Panc1 (cell line): ENCODE results near the gene RPS16. TPM values are rescaled to one million over a fixed set of nuclear protein-coding genes. Genes with fewer than 3 reads are reported as not detected.

Experiments used
- ATAC-seq: fragments of 200-7000 bp; cut with Tn5 transposase; 2 replicates; pipeline ENCODE4 v1.9.1; 2020; ENCODE audit warnings: mild to moderate bottlenecking, moderate library complexity
- BruUV-seq: library from RNA; stranded (reverse); fragments of 400-500 nt; replicated peaks from 2 replicates; lab custom pipeline; 2021; lab: Mats Ljungman, UMichigan
- CTCF ChIA-PET: fragments of 300-600 bp; sonication (Branson Sonifier 250); formaldehyde crosslinking; loops from one replicate; lab custom pipeline; 2022; ENCODE audit warnings: antibody characterized with exemption; lab: Charles Lee
- POLR2A ChIA-PET: fragments of 300-600 bp; sonication (Branson Sonifier 250); formaldehyde crosslinking; loops from one replicate; lab custom pipeline; 2022; ENCODE audit warnings: antibody characterized with exemption; lab: Charles Lee
- DNase-seq: peaks from one replicate; pipeline ENCODE4 v3.0.0-alpha.2; 2010; ENCODE audit warnings: low read depth, low spot score
- H3K27ac ChIP-seq: 2 replicates; pipeline ENCODE4 v1.5.1; 2011; ENCODE audit warnings: mild to moderate bottlenecking, low read length, inconsistent platforms
- H3K27me3 ChIP-seq: fragments of 200-500 bp; sonication (Bioruptor generic); 2 replicates; pipeline ENCODE4 v1.6.0; 2014; ENCODE audit warnings: low read length, inconsistent platforms; ENCODE audit not compliant: control insufficient read depth, insufficient read depth
- H3K36me3 ChIP-seq: fragments of 200-500 bp; sonication (Bioruptor generic); 2 replicates; pipeline ENCODE4 v1.5.1; 2014; ENCODE audit warnings: inconsistent platforms, mild to moderate bottlenecking, low read length, moderate library complexity; ENCODE audit not compliant: control insufficient read depth, insufficient read depth
- H3K4me1 ChIP-seq: 2 replicates; pipeline ENCODE4 v1.5.1; 2011; ENCODE audit warnings: inconsistent platforms, mild to moderate bottlenecking, low read length, moderate library complexity; ENCODE audit not compliant: control insufficient read depth, insufficient read depth
- H3K4me3 ChIP-seq, 2 experiments: 2 replicates each; pipeline ENCODE4 v1.5.1; 2011 to 2012; ENCODE audit warnings: low read depth in 2 of 2, low read length in 2 of 2, mild to moderate bottlenecking in 2 of 2, inconsistent platforms in 1 of 2, moderate library complexity in 1 of 2
- H3K9me3 ChIP-seq: fragments of 200-500 bp; sonication (Bioruptor generic); 2 replicates; pipeline ENCODE4 v1.5.1; 2014; ENCODE audit warnings: low read depth, mild to moderate bottlenecking, inconsistent platforms, low read length, moderate library complexity; ENCODE audit not compliant: control insufficient read depth, insufficient read depth
- CTCF ChIP-seq: fragments of 450-650 bp; IDR thresholded peaks from 2 replicates; pipeline ENCODE4 v1.5.1; 2017; ENCODE audit warnings: mild to moderate bottlenecking
- POLR2AphosphoS5 ChIP-seq: IDR thresholded peaks from 2 replicates; pipeline ENCODE4 v1.6.1; 2012; ENCODE audit warnings: mild to moderate bottlenecking, low read depth, low read length, moderate library complexity
- REST ChIP-seq, 2 experiments: IDR thresholded peaks; 2 replicates each; pipeline ENCODE4 v1.6.1; 2011 to 2012; ENCODE audit warnings: low read depth in 2 of 2, control low read depth in 1 of 2, low read length in 1 of 2, mild to moderate bottlenecking in 1 of 2, moderate library complexity in 1 of 2; ENCODE audit not compliant: insufficient read depth in 1 of 2
- SIN3A ChIP-seq: IDR thresholded peaks from 2 replicates; pipeline ENCODE4 v1.6.1; 2012; ENCODE audit warnings: low read depth, mild to moderate bottlenecking, low read length, moderate library complexity, borderline replicate concordance; ENCODE audit not compliant: insufficient read depth
- TCF7L2 ChIP-seq: IDR thresholded peaks from 2 replicates; pipeline ENCODE4 v1.6.1; 2011; ENCODE audit warnings: mild to moderate bottlenecking, low read depth, low read length, inconsistent platforms
- in situ Hi-C: cut with HindIII; loops from 2 replicates; pipeline ENCODE4 v1.10.0; 2016; ENCODE audit warnings: low sequenced_read_pairs, low pct_unique_long_range_greater_than_20kb
- intact Hi-C: fragments of 100-400 bp; cut with micrococcal nuclease; formaldehyde crosslinking; loops from one replicate; pipeline ENCODE4 v1.10.0; 2022; ENCODE audit not compliant: unreplicated experiment
- total RNA-seq: library from RNA; stranded (reverse); gene quantifications from one replicate; pipeline ENCODE4 v1.2.1, GENCODE V29; 2021; ENCODE audit not compliant: unreplicated experiment

Gene RPS16
- total RNA-seq, 1 experiment from 2014 or later = 27,832 TPM

DNA sequence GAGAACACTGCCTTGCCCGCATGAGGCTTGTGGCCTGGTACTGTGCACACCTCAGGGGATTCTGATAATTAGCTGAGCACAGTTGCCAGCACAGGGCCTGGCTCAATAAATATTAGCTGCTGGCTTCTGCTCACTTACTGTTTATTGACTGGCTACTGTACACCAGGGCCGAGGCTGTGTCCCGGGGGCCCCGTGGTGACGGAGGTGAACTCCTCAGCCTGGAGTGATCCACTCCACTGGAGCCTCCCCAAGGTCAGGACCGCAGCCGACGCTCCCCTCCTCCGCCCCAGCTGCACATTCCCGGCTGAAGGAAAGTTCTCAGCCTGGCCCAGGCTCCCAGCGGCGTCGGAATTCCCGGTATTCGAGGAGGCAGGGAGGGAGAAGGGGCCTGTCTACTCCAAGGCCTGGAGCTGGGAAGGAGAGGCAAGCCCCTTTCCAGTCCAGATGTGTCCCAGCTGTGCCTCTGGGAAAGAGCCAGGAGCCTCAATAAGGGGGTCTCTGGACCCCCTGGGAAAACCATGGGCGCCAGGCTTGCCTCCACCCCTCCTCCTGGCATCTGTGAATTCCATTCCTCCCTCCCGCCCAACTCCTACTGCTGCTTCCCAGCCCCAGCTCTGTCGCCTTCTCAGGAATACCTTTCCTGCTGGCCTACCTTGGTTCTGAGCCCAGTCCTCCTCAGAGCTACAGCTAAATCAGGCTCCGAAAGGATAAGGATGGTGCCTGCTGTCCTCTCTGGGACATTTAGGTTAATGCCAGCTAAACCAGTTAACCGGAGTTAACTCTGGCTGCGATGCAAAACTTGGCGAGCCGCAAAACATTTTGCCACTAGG, 7.3 kb downstream of the RPS16 start:
- H3K4me3 ChIP-seq = peak overlapping the region; percentile 0 to 17; a peak in 3 of 4 replicates
- no peaks in the 10 kb centered on the region for H3K9me3 ChIP-seq
- ATAC-seq (peak; percentile 70), DNase-seq (peak; percentile 92)
- intact Hi-C loops = loop anchor here (5.0 kb wide), 1 partner anchor 396 kb away; the partner anchor contains the start of gene FBXO27
- in situ Hi-C loops = loop anchor here (5.0 kb wide), 2 partner anchors 36 to 74 kb away; partner anchors contain the start of genes MED29 and PAF1
- no peaks in the 10 kb centered on the region for H3K27me3 ChIP-seq
- H3K4me1 ChIP-seq = peaks cover 75% of the 10 kb centered on the region
- peaks cover 24% of the 10 kb centered on the region for H3K36me3 ChIP-seq
- BruUV-seq = no TSS peak
- H3K27ac ChIP-seq = peak overlapping the region; percentile 86
- ChIA-PET POLR2A (interaction anchor here (0.6 to 5.3 kb wide), 25 partner anchors 7 to 405 kb away, joined by 3 to 230 read pairs (median 5); partner anchors contain the start of genes DYRK1B, EID2, EID2B and MED29), CTCF (interaction anchor here (0.5 to 7.9 kb wide), 22 partner anchors 10 to 477 kb away, joined by 3 to 147 read pairs (median 5); partner anchors contain the start of genes DLL3, DYRK1B, EID2B and FBL)
- no peak for TF ChIP-seq CTCF
- no peak for TF ChIP-seq SIN3A
- no peak for TF ChIP-seq REST (IDR thresholded peaks at IDR 0.05; ENCODE audit: insufficient read depth in 1 of 2, low read depth in 2 of 2, low read length in 1 of 2)
- no peak for TF ChIP-seq POLR2AphosphoS5
- no peak for TF ChIP-seq TCF7L2

- in situ Hi-C loops = loop anchor here (5.0 kb wide), 2 partner anchors 35 to 75 kb away; partner anchors contain the start of genes MED29 and PAF1
- peak overlapping the region; percentile 86 for H3K27ac ChIP-seq
These were observed 8.0 kb downstream of the RPS16 start for GRCh38 chr19:39427707-39428106.

More at GRCh38 chr19:39427707-39428106, 8.0 kb downstream of the RPS16 start:
- DNase-seq = no peak
- no peak for TF ChIP-seq TCF7L2
- TF ChIP-seq CTCF = no peak
- no peak for TF ChIP-seq POLR2AphosphoS5
- no peak for TF ChIP-seq REST (IDR thresholded peaks at IDR 0.05; ENCODE audit: insufficient read depth in 1 of 2, low read depth in 2 of 2, low read length in 1 of 2)
- TF ChIP-seq SIN3A = no peak
- ATAC-seq = no peak
- no peak overlapping the region for H3K4me3 ChIP-seq
- H3K4me1 ChIP-seq = peaks cover 67% of the 10 kb centered on the region
- H3K27me3 ChIP-seq = no peaks in the 10 kb centered on the region
- ChIA-PET POLR2A (interaction anchor here (0.6 to 5.3 kb wide), 16 partner anchors 8 to 679 kb away, joined by 3 to 230 read pairs (median 12); partner anchors contain the start of genes DYRK1B, MED29, PAF1 and PLEKHG2), CTCF (interaction anchor here (0.5 to 7.9 kb wide), 15 partner anchors 9 to 407 kb away, joined by 3 to 147 read pairs (median 9); partner anchors contain the start of genes DYRK1B, EID2B, PLEKHG2 and SAMD4B)
- no peaks in the 10 kb centered on the region for H3K9me3 ChIP-seq
- BruUV-seq = no TSS peak
- peaks cover 24% of the 10 kb centered on the region for H3K36me3 ChIP-seq
- intact Hi-C loops = loop anchor here (5.0 kb wide), 1 partner anchor 395 kb away; the partner anchor contains the start of gene FBXO27
